ENCODE results near the gene PTGDS.

The PTGDS gene

DNA sequence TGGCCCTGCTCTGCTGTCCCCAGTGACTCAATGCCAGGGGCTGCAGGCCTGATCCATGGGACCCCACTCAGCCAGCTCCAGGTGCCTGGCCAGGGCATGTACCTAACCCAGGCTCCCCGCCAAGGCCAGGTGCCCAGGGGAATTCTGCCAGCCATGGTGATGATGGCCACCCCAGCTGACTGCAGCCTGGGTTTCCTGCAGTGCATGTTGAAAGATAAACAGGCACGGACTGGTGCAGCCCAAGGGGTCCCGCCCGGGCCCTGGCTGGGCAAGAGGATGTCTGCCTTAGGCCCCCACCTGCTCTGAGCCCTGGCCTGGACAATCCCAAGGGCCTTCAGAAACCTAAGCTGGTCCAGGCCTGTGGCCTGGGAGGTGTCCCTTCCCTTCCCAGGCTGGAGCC, 49.5 kb downstream of the PTGDS start:
- DNase-seq = no peak

DNA sequence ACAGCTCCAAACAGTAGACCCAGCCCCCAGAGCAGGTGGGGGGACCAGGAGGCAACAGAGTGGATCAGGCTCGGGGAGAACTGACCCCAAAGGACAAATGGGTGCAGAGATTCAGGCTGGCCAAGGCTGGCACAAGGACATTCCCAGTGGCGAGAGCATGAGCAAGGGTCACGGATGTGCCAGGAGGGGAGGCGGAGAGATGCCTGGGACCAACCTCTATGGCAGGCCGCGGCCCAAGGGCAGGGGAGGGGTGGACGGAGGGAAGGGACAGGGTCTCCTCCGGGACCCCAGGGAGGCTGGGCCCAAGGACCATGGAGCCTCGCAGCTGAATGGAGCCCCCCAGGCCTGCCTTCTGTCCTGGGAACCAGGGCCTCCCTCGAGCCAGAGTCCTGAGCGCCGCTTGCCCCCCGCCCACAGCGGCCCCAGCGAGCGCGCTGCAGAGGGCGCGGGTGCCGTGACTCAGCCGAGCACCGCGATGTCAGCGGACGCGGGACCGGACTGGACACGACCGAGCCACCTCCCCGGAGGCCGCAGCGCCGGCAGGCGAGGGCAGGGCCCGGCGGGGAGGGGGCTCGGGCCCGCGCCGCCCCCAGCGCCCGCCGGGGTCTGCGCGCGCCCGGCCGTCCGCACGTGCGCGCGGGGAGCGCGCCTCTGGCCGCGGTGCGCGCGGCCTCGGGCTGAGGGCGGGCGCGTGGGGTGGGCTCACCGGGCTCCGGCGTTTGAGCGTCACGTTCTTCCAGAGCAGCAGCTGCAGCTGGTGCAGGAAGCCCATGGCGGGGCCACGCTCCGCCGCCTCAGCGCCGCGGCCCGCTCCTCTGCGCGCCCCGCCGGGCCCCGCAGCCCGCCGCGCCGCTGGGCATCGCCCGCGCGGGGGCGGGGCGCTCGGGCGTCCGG, 50.3 kb downstream of the PTGDS start, which contains the start of gene ABCA2:
TSS of gene ABCA2 (minus strand) at position 869 of the 894 bp plus-strand sequence. CDS start at position 772, 97 bp downstream.
- DNase-seq = no peak

- peak; percentile 15 for DNase-seq
Observed at GRCh38 chr9:137028263-137029057, 51.2 kb downstream of the PTGDS start.

- DNase-seq = peak; percentile 49
Observed at GRCh38 chr9:137029058-137029936, 52.0 kb downstream of the PTGDS start.

GRCh38 chr9:137030006-137030405, 52.7 kb downstream of the PTGDS start:
- DNase-seq = no peak

DNA sequence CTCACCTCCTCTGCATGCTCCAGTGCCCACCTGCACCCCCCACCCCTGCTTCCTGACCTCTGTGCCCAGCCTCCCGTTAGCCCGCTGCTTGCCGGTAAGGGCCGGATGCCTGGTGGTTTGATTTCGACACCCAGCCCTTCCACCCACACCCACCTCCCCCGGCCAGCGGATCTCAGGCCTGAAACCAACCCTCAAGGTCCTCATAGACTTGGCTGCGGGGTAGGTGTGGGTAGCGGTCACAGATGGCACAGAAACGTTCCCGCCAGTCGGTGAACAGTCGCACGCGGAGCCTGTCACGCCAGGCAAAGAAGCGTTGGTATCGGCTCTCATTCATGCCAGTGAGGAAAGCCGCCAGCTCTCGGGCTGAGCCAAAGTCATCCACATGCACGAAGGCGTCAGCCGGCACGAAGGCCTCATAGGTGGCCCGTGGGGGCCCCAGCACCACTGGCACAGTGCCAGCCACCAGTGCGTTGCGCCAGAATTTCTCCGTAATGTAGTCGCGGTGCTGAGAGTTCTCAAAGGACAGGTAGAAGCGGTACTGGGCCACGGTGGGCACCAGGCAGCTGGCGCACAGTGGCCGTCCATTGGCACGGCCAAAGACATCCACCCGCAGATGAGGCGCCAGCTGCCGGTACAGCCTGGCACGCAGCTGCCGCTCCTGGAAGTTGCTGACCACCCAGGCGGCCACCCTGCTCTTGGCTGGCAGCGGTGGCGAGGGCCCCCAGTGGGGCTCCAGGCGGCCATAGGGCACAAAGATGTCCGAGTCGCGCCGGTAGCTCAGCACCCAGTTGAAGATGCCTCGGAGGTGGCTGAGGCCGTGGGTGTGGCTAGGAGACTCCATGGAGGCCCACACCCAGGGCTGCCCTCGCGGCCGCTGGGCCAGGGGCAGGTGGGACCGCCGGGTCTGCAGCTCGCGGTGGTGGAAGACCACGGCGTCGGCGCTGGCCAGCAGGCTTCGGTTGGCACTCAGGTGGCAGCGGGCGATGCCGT, 53.5 kb downstream of the PTGDS start:
- DNase-seq = no peak

All from T1000 (cell line).